Liver (tissue), 9 donors: ENCODE measurements around the gene ABCC10. TPM values are rescaled to one million over a fixed set of nuclear protein-coding genes. Genes with fewer than 3 reads are reported as not detected.
A peak's percentile ranks its signal among the peaks of the same experiment; 100 is the strongest.

Experiments
- DNase-seq: peaks from one replicate; pipeline ENCODE4 v3.0.0-alpha.2; 2017; ENCODE audit warnings: low spot score
- H3K27ac ChIP-seq, 2 donors: one replicate each; pipeline ENCODE4 v1.7.0; 2013; ENCODE audit warnings: inconsistent platforms in 2 of 2, low read length in 2 of 2, control low read depth in 1 of 2, low read depth in 1 of 2, mild to moderate bottlenecking in 1 of 2
- H3K27me3 ChIP-seq, 4 donors: one replicate each; pipeline versions ENCODE4 v1.6.1 to v1.7.0; 2013; ENCODE audit warnings: low read length in 3 of 4, inconsistent platforms in 1 of 4, mild to moderate bottlenecking in 1 of 4, moderate library complexity in 1 of 4; ENCODE audit not compliant: control insufficient read depth in 4 of 4, insufficient read depth in 4 of 4
- H3K36me3 ChIP-seq, 4 donors: one replicate each; pipeline versions ENCODE4 v1.6.1 to v1.7.0; 2013; ENCODE audit warnings: low read length in 3 of 4, mild to moderate bottlenecking in 3 of 4, low read depth in 1 of 4, moderate library complexity in 1 of 4; ENCODE audit not compliant: control insufficient read depth in 4 of 4, insufficient read depth in 3 of 4
- H3K4me1 ChIP-seq, 4 donors: one replicate each; pipeline versions ENCODE4 v1.6.1 to v1.7.0; 2013; ENCODE audit warnings: low read length in 3 of 4, mild to moderate bottlenecking in 3 of 4, moderate library complexity in 1 of 4; ENCODE audit not compliant: control insufficient read depth in 4 of 4, insufficient read depth in 4 of 4
- H3K4me3 ChIP-seq, 3 donors: one replicate each; pipeline versions ENCODE4 v1.6.1 to v1.7.0; 2013; ENCODE audit warnings: low read length in 3 of 3, control low read depth in 1 of 3, low read depth in 1 of 3, mild to moderate bottlenecking in 1 of 3
- H3K9ac ChIP-seq, 2 donors: one replicate each; pipeline ENCODE4 v1.7.0; 2013; ENCODE audit warnings: low read length in 2 of 2, mild to moderate bottlenecking in 2 of 2, moderate library complexity in 2 of 2, control low read depth in 1 of 2, low read depth in 1 of 2
- H3K9me3 ChIP-seq, 4 donors: one replicate each; pipeline versions ENCODE4 v1.6.1 to v1.7.0; 2013; ENCODE audit warnings: low read length in 3 of 4; ENCODE audit not compliant: control insufficient read depth in 4 of 4
- CTCF ChIP-seq: fragments of 150-350 bp; IDR thresholded peaks from 2 replicates; pipeline ENCODE4 v1.5.1; 2017; ENCODE audit warnings: improper control_type of control experiment, low read depth, low read length; ENCODE audit not compliant: missing input control
- EGR1 ChIP-seq, 2 donors: IDR thresholded peaks; 2 replicates each; pipeline ENCODE4 v1.6.1; 2016 to 2018; ENCODE audit warnings: antibody characterized with exemption in 2 of 2, low read depth in 2 of 2
- FOXA1 ChIP-seq: IDR thresholded peaks from 2 replicates; pipeline ENCODE4 v1.6.1; 2016; ENCODE audit warnings: antibody characterized with exemption
- FOXA2 ChIP-seq: IDR thresholded peaks from 2 replicates; pipeline ENCODE4 v1.6.1; 2016; ENCODE audit warnings: antibody characterized with exemption
- GABPA ChIP-seq, 2 donors: IDR thresholded peaks in 1 of 2; conservative IDR thresholded peaks in 1 of 2; 2 replicates each; pipeline ENCODE4 v1.6.1; 2016; ENCODE audit warnings: antibody characterized with exemption in 2 of 2, mild to moderate bottlenecking in 1 of 2, moderate library complexity in 1 of 2
- HNF4G ChIP-seq: IDR thresholded peaks from 2 replicates; pipeline ENCODE4 v1.6.1; 2016; ENCODE audit warnings: antibody characterized with exemption
- JUND ChIP-seq, 2 donors: IDR thresholded peaks; 2 replicates each; pipeline ENCODE4 v1.6.1; 2016; ENCODE audit warnings: antibody characterized with exemption in 2 of 2
- NR2F2 ChIP-seq: IDR thresholded peaks from 2 replicates; pipeline ENCODE4 v1.6.1; 2016; ENCODE audit warnings: antibody characterized with exemption
- RXRA ChIP-seq, 2 donors: IDR thresholded peaks; 2 replicates each; pipeline ENCODE4 v1.6.1; 2017 to 2018; ENCODE audit warnings: antibody characterized with exemption in 2 of 2, mild to moderate bottlenecking in 1 of 2
- TAF1 ChIP-seq: conservative IDR thresholded peaks from 2 replicates; pipeline ENCODE4 v1.6.1; 2016; ENCODE audit warnings: antibody characterized with exemption, mild to moderate bottlenecking
- WGBS: extraction: QIAGEN DNeasy Blood & Tissue Kit; methylation state at CpG from one replicate; pipeline ENCODE4 v1.1.7; 2013; 5-methylcytosine and 5-hydroxymethylcytosine counted together
- polyA plus RNA-seq, 2 donors: library from polyadenylated mRNA; stranded (reverse) in 1 of 2; unstranded in 1 of 2; fragments of 200-250 nt in 1 of 2; fragments of >200 nt in 1 of 2; fragmentation: Nextera tagmentation in 1 of 2; extraction: Ambion mirVana in 1 of 2; gene quantifications; one replicate each; pipeline versions ENCODE4 v1.2.1 to v1.2.3, GENCODE V29; 2013 to 2015
- total RNA-seq, 2 donors: library from RNA; depleted of rRNA; stranded (reverse); fragments of >200 nt; gene quantifications; one replicate each; pipeline ENCODE4 v1.2.3, GENCODE V29; 2014
- TF ChIP-seq, protein P1 (sequence below): IDR thresholded peaks from 2 replicates; pipeline ENCODE4 v1.6.1; 2016; ENCODE audit warnings: antibody characterized with exemption
- TF ChIP-seq, protein P2 (sequence below): IDR thresholded peaks from 2 replicates; pipeline ENCODE4 v1.6.1; 2016; ENCODE audit warnings: antibody characterized with exemption
- TF ChIP-seq, protein P3 (sequence below): IDR thresholded peaks from 2 replicates; pipeline ENCODE4 v1.6.1; 2016; ENCODE audit warnings: antibody characterized with exemption, mild to moderate bottlenecking
- donor health status: healthy.
- donor health status: healthy.
- donor health status: healthy.
- donor health status: healthy.
- donor health status: healthy.

Gene ABCC10
- total and polyA plus RNA-seq, 4 donors: 3.9 to 10.6 (median 5.1) TPM

- H3K9me3 ChIP-seq: no peaks in the 10 kb centered on the region
- H3K9ac ChIP-seq: peak within 1 kb of the TSS in 1 of 2 donors; percentile 37
- peaks cover 0 to 3% (median 1%) of the 10 kb centered on the region in 4 donors for H3K27me3 ChIP-seq
- H3K36me3 ChIP-seq: peaks cover 4 to 17% (median 11%) of the 10 kb centered on the region in 4 donors
- H3K4me1 ChIP-seq: peaks cover 6 to 13% (median 9%) of the 10 kb centered on the region in 4 donors
- peak within 1 kb of the TSS; percentile 32 to 59 (median 38) for H3K4me3 ChIP-seq
- H3K27ac ChIP-seq: no peak within 1 kb of the TSS
- WGBS: 3% methylated on average over 55 of the region's 55 CpGs
- TF ChIP-seq, protein P1, sequence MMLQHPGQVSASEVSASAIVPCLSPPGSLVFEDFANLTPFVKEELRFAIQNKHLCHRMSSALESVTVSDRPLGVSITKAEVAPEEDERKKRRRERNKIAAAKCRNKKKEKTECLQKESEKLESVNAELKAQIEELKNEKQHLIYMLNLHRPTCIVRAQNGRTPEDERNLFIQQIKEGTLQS: no peak
- TF ChIP-seq FOXA1 (no peak), CTCF (no peak), JUND (IDR thresholded peaks at IDR 0.05) (no peak), EGR1 (IDR thresholded peaks at IDR 0.05; ENCODE audit: low read depth in 2 of 2) (no peak)
- TF ChIP-seq, protein P2, sequence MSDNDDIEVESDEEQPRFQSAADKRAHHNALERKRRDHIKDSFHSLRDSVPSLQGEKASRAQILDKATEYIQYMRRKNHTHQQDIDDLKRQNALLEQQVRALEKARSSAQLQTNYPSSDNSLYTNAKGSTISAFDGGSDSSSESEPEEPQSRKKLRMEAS: no peak
- TF ChIP-seq, protein P3, sequence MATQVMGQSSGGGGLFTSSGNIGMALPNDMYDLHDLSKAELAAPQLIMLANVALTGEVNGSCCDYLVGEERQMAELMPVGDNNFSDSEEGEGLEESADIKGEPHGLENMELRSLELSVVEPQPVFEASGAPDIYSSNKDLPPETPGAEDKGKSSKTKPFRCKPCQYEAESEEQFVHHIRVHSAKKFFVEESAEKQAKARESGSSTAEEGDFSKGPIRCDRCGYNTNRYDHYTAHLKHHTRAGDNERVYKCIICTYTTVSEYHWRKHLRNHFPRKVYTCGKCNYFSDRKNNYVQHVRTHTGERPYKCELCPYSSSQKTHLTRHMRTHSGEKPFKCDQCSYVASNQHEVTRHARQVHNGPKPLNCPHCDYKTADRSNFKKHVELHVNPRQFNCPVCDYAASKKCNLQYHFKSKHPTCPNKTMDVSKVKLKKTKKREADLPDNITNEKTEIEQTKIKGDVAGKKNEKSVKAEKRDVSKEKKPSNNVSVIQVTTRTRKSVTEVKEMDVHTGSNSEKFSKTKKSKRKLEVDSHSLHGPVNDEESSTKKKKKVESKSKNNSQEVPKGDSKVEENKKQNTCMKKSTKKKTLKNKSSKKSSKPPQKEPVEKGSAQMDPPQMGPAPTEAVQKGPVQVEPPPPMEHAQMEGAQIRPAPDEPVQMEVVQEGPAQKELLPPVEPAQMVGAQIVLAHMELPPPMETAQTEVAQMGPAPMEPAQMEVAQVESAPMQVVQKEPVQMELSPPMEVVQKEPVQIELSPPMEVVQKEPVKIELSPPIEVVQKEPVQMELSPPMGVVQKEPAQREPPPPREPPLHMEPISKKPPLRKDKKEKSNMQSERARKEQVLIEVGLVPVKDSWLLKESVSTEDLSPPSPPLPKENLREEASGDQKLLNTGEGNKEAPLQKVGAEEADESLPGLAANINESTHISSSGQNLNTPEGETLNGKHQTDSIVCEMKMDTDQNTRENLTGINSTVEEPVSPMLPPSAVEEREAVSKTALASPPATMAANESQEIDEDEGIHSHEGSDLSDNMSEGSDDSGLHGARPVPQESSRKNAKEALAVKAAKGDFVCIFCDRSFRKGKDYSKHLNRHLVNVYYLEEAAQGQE: no peak
- DNase-seq: no peak
Measured at GRCh38 chr6:43455531-43456428, 28.4 kb downstream of the ABCC10 start, which contains the start of gene DLK2. TSS of gene DLK2 (minus strand) at chr6:43455548. CDS start at chr6:43454825, 723 bp downstream.

- TF ChIP-seq JUND (IDR thresholded peaks at IDR 0.05) (no peak), FOXA2 (no peak), NR2F2 (no peak), RXRA (IDR thresholded peaks at IDR 0.05) (no peak), TAF1 (no peak), HNF4G (no peak), CTCF (no peak), GABPA (IDR thresholded peaks at IDR 0.05 in 1 of 2, conservative IDR thresholded peaks at IDR 0.05 in 1 of 2) (no peak)
- TF ChIP-seq, protein P3: no peak
- TF ChIP-seq, protein P2: no peak
- TF ChIP-seq, protein P1: no peak
- Histone ChIP-seq H3K27me3 (peaks cover 0 to 3% (median 1%) of the 10 kb centered on the region in 4 donors), H3K9ac (no peak overlapping the region), H3K4me3 (no peak overlapping the region), H3K27ac (no peak overlapping the region), H3K36me3 (peaks cover 0 to 7% (median 2%) of the 10 kb centered on the region in 4 donors), H3K9me3 (no peaks in the 10 kb centered on the region), H3K4me1 (peaks cover 6 to 13% (median 9%) of the 10 kb centered on the region in 4 donors)
- no peak for DNase-seq
- WGBS: 57% methylated on average over 9 of the region's 9 CpGs
Measured at GRCh38 chr6:43457643-43458042, 30.3 kb downstream of the ABCC10 start.
